DOHH2 (cell line): ENCODE results near the gene TCP11L1.
A peak's percentile ranks its signal among the peaks of the same experiment; 100 is the strongest.

Source experiments
- H3F3A ChIP-seq: fragments of 200-600 bp; sonication (generic), shearing (Covaris generic); 2 replicates; pipeline ENCODE4 v1.6.0; 2016; ENCODE audit warnings: antibody characterized with exemption, mild to moderate bottlenecking; ENCODE audit not compliant: control insufficient read depth, insufficient read depth
- H3K27ac ChIP-seq: fragments of 200-600 bp; sonication (generic); 2 replicates; pipeline ENCODE4 v1.5.1; 2014; ENCODE audit warnings: low read depth, mild to moderate bottlenecking, low read length, moderate library complexity
- H3K27me3 ChIP-seq: fragments of 200-600 bp; sonication (generic); 2 replicates; pipeline ENCODE4 v1.6.1; 2014; ENCODE audit warnings: mild to moderate bottlenecking, low read length, mixed read lengths; ENCODE audit not compliant: control insufficient read depth
- H3K36me3 ChIP-seq: fragments of 200-600 bp; sonication (generic); 2 replicates; pipeline ENCODE4 v1.6.1; 2014; ENCODE audit warnings: mild to moderate bottlenecking, low read length, moderate library complexity, mixed read lengths; ENCODE audit not compliant: control insufficient read depth
- H3K4me1 ChIP-seq: fragments of 200-600 bp; sonication (generic); 2 replicates; pipeline ENCODE4 v1.6.1; 2014; ENCODE audit warnings: mild to moderate bottlenecking, low read length, mixed read lengths; ENCODE audit not compliant: control insufficient read depth
- H3K4me2 ChIP-seq: fragments of 200-600 bp; sonication (generic); 2 replicates; pipeline ENCODE4 v1.6.0; 2014; ENCODE audit warnings: mild to moderate bottlenecking, low read length, moderate library complexity
- H3K4me3 ChIP-seq: fragments of 200-600 bp; sonication (generic); 2 replicates; pipeline ENCODE4 v1.5.1; 2014; ENCODE audit warnings: mild to moderate bottlenecking, low read length, mixed read lengths
- H3K79me2 ChIP-seq: fragments of 200-600 bp; sonication (generic); 2 replicates; pipeline ENCODE4 v1.6.1; 2014; ENCODE audit warnings: mild to moderate bottlenecking, low read length, mixed read lengths; ENCODE audit not compliant: control insufficient read depth
- H3K9me2 ChIP-seq: fragments of 200-600 bp; sonication (generic); replicated peaks from 2 replicates; pipeline ENCODE4 v1.6.1; 2014; ENCODE audit warnings: mild to moderate bottlenecking, low read length, mixed read lengths; ENCODE audit not compliant: control insufficient read depth
- H3K9me3 ChIP-seq: fragments of 200-600 bp; sonication (generic); 2 replicates; pipeline ENCODE4 v1.6.1; 2014; ENCODE audit warnings: antibody characterized with exemption, low read length, mixed read lengths; ENCODE audit not compliant: control insufficient read depth, insufficient read depth
- H4K20me1 ChIP-seq: fragments of 200-600 bp; sonication (generic); 2 replicates; pipeline ENCODE4 v1.6.0; 2014; ENCODE audit warnings: low read depth, mild to moderate bottlenecking, antibody characterized with exemption, low read length, moderate library complexity; ENCODE audit not compliant: control insufficient read depth, insufficient read depth
- CTCF ChIP-seq: fragments of 200-600 bp; sonication (generic); IDR thresholded peaks from one replicate; pipeline ENCODE4 v1.5.1; 2014; ENCODE audit warnings: antibody characterized with exemption, mild to moderate bottlenecking, low read depth, low read length; ENCODE audit not compliant: poor library complexity, severe bottlenecking
- EZH2phosphoT487 ChIP-seq: fragments of 200-600 bp; sonication (generic); IDR thresholded peaks from 2 replicates; pipeline ENCODE4 v1.6.1; 2017; ENCODE audit warnings: borderline replicate concordance, mild to moderate bottlenecking, antibody characterized with exemption, low read length, moderate library complexity, mixed read lengths

The TCP11L1 gene, protein sequence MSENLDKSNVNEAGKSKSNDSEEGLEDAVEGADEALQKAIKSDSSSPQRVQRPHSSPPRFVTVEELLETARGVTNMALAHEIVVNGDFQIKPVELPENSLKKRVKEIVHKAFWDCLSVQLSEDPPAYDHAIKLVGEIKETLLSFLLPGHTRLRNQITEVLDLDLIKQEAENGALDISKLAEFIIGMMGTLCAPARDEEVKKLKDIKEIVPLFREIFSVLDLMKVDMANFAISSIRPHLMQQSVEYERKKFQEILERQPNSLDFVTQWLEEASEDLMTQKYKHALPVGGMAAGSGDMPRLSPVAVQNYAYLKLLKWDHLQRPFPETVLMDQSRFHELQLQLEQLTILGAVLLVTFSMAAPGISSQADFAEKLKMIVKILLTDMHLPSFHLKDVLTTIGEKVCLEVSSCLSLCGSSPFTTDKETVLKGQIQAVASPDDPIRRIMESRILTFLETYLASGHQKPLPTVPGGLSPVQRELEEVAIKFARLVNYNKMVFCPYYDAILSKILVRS

DNA sequence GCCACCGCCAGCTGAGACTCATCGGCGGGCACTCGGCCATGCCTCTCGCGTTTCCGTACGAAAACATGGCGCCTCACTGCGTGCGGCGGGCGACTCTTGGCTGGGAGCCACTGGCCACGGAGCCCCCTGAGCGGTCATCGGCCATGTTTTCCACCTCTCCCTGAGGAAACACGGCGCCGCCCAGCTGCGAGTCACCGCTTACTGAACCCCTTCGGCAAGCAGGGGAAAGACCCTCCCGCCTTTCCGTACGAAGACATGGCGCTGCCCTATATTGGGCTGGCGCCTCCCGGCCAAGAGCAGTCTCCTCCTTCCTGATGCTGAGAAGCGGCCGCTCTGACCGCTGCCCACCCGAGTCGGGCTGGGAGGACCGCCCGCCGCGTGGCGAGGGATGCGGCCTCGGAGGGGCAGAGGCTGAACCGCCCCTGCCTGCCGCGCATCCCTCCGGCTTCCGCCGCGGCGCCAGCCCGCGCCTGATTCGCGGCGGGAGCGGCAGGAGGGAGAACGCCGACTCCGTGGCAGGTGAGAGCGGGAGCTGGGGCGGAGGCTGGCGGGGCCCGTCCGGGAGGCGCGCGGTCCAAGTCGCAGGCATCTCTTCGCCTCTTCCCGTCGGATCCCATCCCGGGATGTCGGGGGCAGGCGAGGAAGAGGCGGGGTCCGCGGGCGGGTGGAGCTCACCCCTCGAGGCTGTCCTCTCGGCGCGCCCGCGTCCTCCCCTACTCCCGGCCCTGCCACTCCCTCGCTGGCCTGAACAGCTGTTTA is at the start of gene TCP11L1:
Gene TCP11L1 (plus strand): TSS at position 299 of the 759 bp plus-strand sequence. CDS start 4,202 bp downstream, outside the sequence.
- no peaks in the 10 kb centered on the region for H3K9me3 ChIP-seq
- H4K20me1 ChIP-seq = no peaks in the 10 kb centered on the region
- peak within 1 kb of the TSS; percentile 84 for H3K4me3 ChIP-seq
- TF ChIP-seq EZH2phosphoT487 (no peak), CTCF (no peak)
- H3K27me3 ChIP-seq = peaks cover 4% of the 10 kb centered on the region; the same call in 1 of the 2 replicates
- peaks cover 6% of the 10 kb centered on the region; the same call in 1 of the 2 replicates for H3K79me2 ChIP-seq
- peak within 1 kb of the TSS; percentile 90 for H3K4me2 ChIP-seq
- H3K4me1 ChIP-seq = peaks cover 17% of the 10 kb centered on the region
- peak within 1 kb of the TSS; percentile 47 for H3K27ac ChIP-seq
- 0 out of 2 replicates have a peak, but pooled peaks cover 5% of the 10 kb centered on the region for H3F3A ChIP-seq
- peaks cover 6% of the 10 kb centered on the region; the same call in 1 of the 2 replicates for H3K36me3 ChIP-seq
- H3K9me2 ChIP-seq = no peaks in the 10 kb centered on the region

GRCh38 chr11:32990481-32990880 is 48.9 kb upstream of the TCP11L1 start:
- Histone ChIP-seq H3K4me3 (no peak overlapping the region), H3K27me3 (peaks cover 7% of the 10 kb centered on the region; the same call in 1 of the 2 replicates), H3K79me2 (no peaks in the 10 kb centered on the region), H3F3A (no peaks in the 10 kb centered on the region), H3K36me3 (no peaks in the 10 kb centered on the region), H3K4me1 (no peaks in the 10 kb centered on the region), H3K9me3 (peaks cover 17% of the 10 kb centered on the region), H3K9me2 (no peaks in the 10 kb centered on the region), H3K27ac (no peak overlapping the region), H4K20me1 (no peaks in the 10 kb centered on the region), H3K4me2 (no peak overlapping the region)
- TF ChIP-seq EZH2phosphoT487 (no peak), CTCF (no peak)

GRCh38 chr11:32991427-32991826 is 47.9 kb upstream of the TCP11L1 start:
- TF ChIP-seq EZH2phosphoT487 = no peak
- no peak for TF ChIP-seq CTCF
- Histone ChIP-seq H3K36me3 (no peaks in the 10 kb centered on the region), H3K4me2 (no peak overlapping the region), H3K4me3 (no peak overlapping the region), H3K27ac (no peak overlapping the region), H3K4me1 (no peaks in the 10 kb centered on the region), H3K27me3 (peaks cover 7% of the 10 kb centered on the region; the same call in 1 of the 2 replicates), H4K20me1 (no peaks in the 10 kb centered on the region), H3K9me3 (peaks cover 17% of the 10 kb centered on the region), H3K9me2 (no peaks in the 10 kb centered on the region), H3K79me2 (no peaks in the 10 kb centered on the region), H3F3A (no peaks in the 10 kb centered on the region)
